ENCODE data around the gene TBC1D5.

GRCh38 chr3:17315897-17316296, 426.5 kb downstream of the TBC1D5 start:
- TF ChIP-seq POLR2A (IDR thresholded peaks at IDR 0.05; ENCODE audit: low read depth, low read length): no peak
- TF ChIP-seq POLR2AphosphoS5 (IDR thresholded peaks at IDR 0.05; ENCODE audit: low read depth, low read length): no peak
- no peak for TF ChIP-seq TAF1 (IDR thresholded peaks at IDR 0.05; ENCODE audit: low read depth, low read length)
- TF ChIP-seq POU2F2 (IDR thresholded peaks at IDR 0.05; ENCODE audit: low read depth, low read length): no peak
- no peak for TF ChIP-seq SPI1 (IDR thresholded peaks at IDR 0.05; ENCODE audit: low read depth, low read length)
